Activated CD8-positive, alpha-beta memory T cell treated with anti-CD3 and anti-CD28 coated beads, Interleukin-2, amount 50 U/mL, for 24 hours (primary cell): ENCODE measurements around the gene NT5DC1.

Experiments used
- DNase-seq: peaks from one replicate; pipeline ENCODE4 v3.0.0-alpha.2; 2020; ENCODE audit errors: extremely low read depth

NT5DC1 gene

DNA sequence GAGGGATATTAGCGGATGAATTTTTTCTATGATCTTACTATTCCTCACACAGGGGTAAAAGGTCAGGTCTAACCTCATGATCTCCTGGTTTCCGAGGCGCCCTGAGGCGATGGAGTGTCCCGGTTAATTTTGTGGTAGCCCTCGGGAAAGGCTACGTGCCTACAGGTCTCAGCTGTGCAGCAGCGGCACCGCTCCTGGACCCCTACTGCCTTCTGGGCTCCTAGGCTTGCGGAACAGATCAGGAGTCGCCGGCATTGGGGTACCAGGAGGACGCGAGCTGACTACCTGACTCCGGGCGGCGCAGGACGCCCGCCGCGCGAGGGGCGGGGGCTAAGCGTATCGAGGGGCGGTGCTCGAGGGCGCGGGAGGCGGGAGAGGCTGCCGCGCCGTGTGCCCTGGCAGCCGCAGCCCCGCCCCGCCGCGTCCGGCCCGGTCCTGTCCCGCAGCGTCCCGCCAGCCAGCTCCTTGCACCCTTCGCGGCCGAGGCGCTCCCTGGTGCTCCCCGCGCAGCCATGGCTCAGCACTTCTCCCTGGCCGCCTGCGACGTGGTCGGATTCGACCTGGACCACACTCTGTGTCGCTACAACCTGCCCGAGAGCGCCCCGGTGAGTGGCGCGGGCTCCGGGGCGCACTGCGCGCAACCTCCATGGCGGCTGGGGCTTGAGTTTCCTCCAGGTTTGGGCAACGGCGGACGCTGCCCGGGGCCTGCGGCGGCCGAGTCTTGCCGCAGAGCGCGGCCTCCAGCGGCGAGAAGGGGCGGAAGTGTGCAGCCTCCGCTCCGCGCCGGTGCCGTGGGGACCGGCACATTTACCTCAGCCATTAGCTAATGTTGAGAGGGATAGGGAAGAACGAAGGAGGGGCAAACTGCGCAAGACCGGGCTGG lies at the start of gene NT5DC1:
Gene NT5DC1, plus strand, starts transcription at position 435 of the 883 bp plus-strand sequence. Its CDS starts 78 bp downstream, at position 513.
- peak; percentile 65 for DNase-seq

GRCh38 chr6:116051244-116051643 lies 49.4 kb upstream of the NT5DC1 start:
- DNase-seq, result no peak

DNA sequence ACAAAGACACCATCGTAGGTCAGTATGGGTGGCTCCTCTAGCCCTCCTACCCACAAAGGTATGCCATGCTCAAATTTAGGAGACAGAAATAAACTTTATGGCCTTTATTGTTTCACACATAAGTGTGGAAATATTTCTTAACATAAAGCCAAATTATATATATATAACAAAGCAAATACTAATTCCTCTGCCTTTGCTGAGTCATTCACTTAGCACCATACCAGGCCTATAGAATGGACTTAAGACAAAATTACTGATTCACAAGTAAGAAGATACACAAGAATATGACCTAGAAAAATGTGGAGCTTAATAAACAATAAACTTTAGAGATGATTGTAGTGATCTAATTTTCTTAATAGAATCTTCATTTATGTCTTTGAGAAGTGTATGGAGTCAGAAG lies 45.1 kb upstream of the NT5DC1 start:
- DNase-seq, result no peak

DNA sequence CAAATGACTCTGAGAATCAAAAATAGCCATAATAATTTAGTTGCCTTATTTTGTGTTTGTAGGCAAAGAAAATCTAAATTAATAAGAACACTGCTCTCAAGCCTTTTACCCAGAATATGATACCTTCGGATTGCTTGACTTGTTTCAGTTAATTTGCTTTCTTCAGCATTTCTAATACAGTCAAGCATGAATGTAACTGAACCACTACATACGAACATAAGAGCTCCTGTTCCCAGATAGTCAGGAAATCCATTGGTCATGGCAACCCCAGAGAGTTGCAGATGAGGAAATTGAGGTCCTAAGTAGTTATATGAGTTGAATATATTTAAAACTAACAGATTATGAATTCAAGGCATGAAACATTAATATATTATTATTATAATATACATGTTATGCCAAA lies 42.9 kb upstream of the NT5DC1 start:
- DNase-seq, result no peak

GRCh38 chr6:116059713-116060571 lies 40.7 kb upstream of the NT5DC1 start:
- DNase-seq, result no peak

DNA sequence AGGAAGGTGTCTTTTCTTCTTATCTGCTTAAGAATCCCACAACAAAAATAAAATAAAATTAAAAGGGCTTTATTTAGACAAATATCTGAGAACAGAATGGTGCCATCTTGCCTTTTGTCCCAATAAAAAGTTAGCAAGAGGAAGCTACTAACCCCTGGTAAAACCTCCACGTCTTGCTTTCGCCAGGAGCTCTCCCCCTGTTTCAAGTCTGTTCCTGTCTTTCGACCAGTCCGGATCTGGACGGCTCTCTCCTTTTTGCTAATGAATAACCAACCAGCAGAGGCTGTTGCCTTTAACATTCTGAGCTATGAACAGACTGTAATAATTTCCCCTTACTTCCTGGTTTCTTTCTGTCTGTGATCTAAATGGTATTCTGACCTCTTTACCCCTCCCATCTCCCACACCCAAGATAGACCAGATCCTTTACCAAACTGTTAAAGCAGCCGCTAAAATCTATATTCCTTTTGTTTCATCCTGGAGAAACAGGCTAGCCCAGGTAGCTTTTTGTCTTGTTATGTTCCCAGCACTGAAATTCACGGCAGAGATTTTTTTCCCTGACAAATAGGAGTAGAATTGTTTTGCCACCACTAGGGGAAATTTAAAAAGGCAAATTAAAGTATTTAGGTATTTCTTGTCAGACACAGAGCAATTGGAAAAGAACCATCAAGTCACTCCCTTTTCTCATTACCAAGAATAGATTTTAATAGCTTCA lies 39.9 kb upstream of the NT5DC1 start, which contains the start of gene FRK:
Gene FRK, minus strand, starts transcription at position 320 of the 712 bp plus-strand sequence. CDS start 580 bp downstream, outside the sequence.
- DNase-seq, result no peak

- no peak for DNase-seq
Observed at GRCh38 chr6:116062496-116062895, 38.2 kb upstream of the NT5DC1 start.

DNA sequence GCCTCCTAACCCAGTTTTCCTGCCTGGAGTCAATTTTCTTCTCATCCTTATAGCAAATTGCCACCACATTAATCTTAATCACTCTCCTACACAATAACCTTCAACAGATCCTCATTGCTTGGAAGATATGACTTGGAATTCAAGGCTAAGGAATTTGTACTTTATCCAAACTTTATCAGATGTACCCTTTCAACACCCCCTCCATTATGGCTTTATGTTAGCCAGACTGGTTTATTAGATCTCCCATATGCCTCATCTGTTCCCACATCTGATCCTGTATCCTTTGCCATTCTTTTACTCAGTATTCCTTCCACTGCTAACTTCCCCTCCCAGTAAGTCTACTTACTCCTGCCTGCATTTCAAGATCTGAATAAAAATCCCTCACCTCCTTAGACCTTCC lies 36.0 kb upstream of the NT5DC1 start:
- DNase-seq, result no peak

DNA sequence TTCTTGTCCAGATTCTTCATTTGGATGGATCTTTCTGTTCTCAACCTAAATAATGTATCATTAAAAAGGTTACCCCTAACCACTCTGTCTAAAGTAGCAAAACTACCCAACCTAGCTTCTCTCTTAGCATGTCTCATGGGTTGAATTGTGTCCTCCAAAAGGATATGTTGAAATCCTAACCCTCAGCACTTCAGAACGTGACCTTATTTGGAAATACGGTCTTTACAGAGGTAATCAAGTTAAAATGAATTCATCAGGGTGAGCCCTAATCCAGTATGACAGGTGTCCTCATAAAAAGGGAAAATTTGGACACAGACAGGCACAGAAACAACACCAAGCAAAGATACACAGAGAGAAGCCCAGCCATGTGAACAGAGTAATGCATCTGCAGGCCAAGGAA lies 33.9 kb upstream of the NT5DC1 start:
- no peak for DNase-seq

GRCh38 chr6:116070101-116070500 lies 30.6 kb upstream of the NT5DC1 start:
- no peak for DNase-seq

DNA sequence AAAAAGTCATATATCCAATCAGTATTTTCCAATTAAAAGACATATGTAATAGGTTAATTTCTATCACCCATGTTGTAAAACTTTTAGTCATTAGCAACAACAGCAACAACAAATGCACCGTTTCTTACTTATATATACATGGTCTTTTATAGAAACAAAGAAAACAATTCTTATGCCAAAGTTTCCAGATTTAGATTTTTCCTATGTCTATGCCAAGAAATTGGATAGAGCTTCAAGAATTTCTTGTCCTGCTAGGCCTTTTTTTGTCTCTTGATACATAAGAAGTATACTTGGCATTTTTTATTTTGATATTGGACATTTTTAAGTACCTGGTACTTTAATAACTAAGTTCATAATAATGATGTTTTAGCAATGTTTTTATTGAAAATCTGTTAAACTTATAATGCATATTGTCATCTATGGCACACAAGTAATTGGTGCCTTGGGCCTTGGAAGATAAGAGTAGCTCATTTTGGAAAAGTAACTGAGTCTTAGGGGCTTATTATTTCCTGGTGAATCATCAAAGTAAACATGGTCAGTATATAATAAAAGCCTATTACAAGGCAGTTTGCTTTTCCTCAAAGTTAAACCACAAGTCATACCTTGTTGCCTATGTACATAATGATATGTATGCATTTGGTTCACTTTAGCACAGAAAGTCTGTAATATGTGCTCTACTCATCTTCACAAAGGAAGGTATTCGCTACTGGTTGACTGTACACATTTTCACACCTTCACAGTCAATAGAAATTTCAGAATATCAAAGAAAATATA lies 29.9 kb upstream of the NT5DC1 start:
- DNase-seq, result no peak

DNA sequence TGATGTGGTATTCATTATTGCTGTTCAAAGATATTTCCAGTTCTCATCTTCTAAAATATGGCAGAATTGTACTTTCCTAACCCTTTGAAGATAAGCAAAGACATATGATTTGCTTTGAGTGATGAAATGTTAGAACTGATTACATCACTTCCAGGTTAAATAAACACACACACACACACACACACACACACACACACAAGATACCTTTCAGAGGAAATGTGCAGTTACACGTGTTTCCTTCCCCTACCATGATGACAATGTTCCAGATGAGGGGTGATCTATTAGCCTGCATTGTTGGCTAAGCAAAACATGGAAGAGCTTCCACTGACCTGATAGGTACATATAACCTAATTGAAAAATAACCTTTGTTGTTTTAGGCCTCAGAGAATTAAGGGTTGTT lies 28.3 kb upstream of the NT5DC1 start:
- no peak for DNase-seq

DNA sequence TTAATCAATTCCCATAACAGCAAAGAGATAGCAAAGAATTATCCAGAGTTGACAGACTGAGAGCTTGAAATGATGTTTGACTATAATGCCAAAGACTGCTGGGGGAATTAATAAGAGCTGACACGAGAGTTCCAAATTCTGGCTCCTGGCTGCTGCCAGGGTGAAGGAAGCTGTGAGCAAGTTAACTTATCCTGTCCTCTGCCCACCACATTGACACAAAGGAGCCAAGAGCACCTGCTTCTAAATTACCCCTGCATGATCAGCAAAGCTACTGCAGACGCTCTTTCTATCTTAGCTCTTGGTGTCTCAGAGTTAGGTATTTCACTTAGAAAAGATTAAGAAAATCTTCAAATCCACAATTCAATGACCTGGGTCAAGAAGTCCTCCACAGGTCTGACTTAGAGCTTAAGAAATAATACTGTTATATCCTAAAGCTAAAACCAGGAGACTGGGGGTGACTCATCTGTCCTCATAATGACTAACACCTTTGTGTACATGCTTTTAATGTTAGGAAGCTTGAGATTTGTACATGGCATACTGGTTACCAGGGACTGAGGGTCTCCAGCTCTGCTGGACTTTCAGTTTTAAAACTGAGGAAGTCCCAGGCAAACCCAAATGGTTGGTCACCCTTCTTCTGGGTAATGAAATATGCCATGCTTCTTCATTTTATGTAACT lies 26.8 kb upstream of the NT5DC1 start:
- no peak for DNase-seq

- DNase-seq, result no peak
Observed at GRCh38 chr6:116074732-116075390, 25.8 kb upstream of the NT5DC1 start.

GRCh38 chr6:116078522-116078921 lies 22.1 kb upstream of the NT5DC1 start:
- DNase-seq, result no peak

DNA sequence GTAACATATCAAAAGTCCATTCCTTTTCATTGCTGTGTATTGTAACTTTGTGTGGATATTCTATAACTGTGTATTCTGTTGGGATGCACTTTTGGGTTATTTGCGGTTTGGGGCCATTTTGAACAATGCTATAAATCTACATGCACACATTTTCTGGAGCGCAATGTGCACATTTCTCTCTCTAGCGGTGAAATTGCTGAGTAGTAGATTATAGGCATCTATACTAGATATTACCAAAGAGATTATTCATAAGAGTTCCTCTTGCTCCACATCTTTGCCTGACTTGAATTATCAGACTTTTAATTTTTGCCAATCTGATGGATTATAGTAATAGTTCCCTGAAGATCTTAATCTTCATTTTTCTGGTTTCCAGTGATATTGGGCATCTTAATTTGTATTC lies 21.7 kb upstream of the NT5DC1 start:
- DNase-seq, result no peak

- DNase-seq, result no peak
Observed at GRCh38 chr6:116083052-116083451, 17.6 kb upstream of the NT5DC1 start.

DNA sequence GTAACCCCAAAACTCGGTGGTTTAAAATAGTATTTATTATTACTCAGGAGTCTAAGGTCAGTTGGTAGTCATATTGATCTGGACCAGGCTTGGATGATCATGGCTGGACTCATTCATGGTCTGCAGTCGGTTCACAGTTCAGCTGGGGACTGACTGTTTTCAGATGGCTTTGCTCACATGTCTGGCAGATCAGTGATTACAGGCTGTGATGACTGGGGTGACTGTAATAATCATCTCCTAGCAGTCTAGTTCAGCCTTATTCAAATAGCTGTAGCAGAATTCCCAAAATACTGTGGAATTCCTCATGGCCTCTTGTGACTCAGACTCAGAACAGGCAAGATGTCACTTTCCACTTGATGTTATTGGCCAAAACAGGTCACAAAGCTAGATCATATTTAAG lies 16.4 kb upstream of the NT5DC1 start:
- DNase-seq, result no peak

DNA sequence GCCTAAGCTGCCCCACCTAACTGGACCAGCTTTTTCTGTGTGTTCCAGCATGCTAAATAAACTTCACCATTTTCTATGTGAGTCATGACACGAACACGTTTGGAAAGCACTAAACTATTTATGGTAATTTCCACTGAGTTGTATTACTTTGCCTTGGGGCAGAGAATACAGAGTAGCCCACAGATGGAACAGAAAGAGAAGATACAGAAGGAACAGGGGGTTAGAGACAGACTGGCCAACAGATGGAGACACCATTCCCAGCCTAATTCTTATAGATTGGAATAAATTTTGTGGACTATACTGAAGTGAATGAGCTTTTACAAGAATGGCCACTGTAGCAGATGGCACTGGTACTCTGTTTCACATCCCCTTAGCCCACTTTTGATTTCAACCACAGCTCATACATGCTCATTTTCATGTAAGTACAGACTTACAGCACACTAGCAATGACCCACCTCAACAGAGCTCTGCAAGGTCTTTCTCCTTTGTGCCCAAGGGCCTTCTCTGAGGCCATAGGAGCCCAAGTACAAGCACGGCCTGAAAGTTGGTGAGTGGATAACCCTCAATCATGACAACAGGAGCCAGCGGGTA lies 13.1 kb upstream of the NT5DC1 start:
- DNase-seq, result no peak

- DNase-seq, result no peak
Observed at GRCh38 chr6:116088946-116089345, 11.7 kb upstream of the NT5DC1 start.
